MCF 10A (cell line): ENCODE results near the gene ZNF761. TPM values are rescaled to one million over a fixed set of nuclear protein-coding genes. Genes with fewer than 3 reads are reported as not detected.
"Not testable (repeated sequence)": the region's sequence is repeated elsewhere in the genome, so short reads cannot be mapped to it uniquely, and the experiment has no call there.

Source experiments
- BruUV-seq: library from RNA; stranded (reverse); fragments of 400-500 nt; replicated peaks from 2 replicates; lab custom pipeline; 2021; lab: Mats Ljungman, UMichigan
- CTCF ChIA-PET: fragments of 300-600 bp; sonication (Branson Sonifier 250); formaldehyde crosslinking; extraction: SDS; loops from one replicate; lab custom pipeline; 2021; ENCODE audit warnings: antibody characterized with exemption, inconsistent platforms; lab: Yijun Ruan, JAX
- POLR2A ChIA-PET: fragments of 300-600, 350-650 bp; sonication (Branson Sonifier 250); formaldehyde crosslinking; extraction: SDS; loops from one replicate; lab custom pipeline; 2020; ENCODE audit warnings: antibody characterized with exemption, inconsistent platforms; lab: Yijun Ruan, JAX
- DNase-seq: peaks from one replicate; pipeline ENCODE4 v3.0.0-alpha.2; 2018; ENCODE audit not compliant: unreplicated experiment
- H3K27ac Mint-ChIP-seq: one replicate; pipeline ENCODE4 v1.8.0; 2022; ENCODE audit warnings: mild to moderate bottlenecking, low read depth, mixed read lengths; ENCODE audit not compliant: unreplicated experiment
- H3K27me3 Mint-ChIP-seq: one replicate; pipeline ENCODE4 v1.8.0; 2022; ENCODE audit warnings: mixed read lengths; ENCODE audit not compliant: insufficient read depth, unreplicated experiment
- H3K36me3 Mint-ChIP-seq: one replicate; pipeline ENCODE4 v1.8.0; 2022; ENCODE audit warnings: mild to moderate bottlenecking, moderate library complexity, mixed read lengths; ENCODE audit not compliant: insufficient read depth, unreplicated experiment
- H3K4me1 Mint-ChIP-seq: one replicate; pipeline ENCODE4 v1.8.0; 2022; ENCODE audit warnings: mixed read lengths; ENCODE audit not compliant: insufficient read depth, unreplicated experiment
- H3K4me3 Mint-ChIP-seq: one replicate; pipeline ENCODE4 v1.8.0; 2022; ENCODE audit warnings: mild to moderate bottlenecking, moderate library complexity, mixed read lengths; ENCODE audit not compliant: unreplicated experiment
- H3K9me3 Mint-ChIP-seq: one replicate; pipeline ENCODE4 v1.8.0; 2022; ENCODE audit warnings: mixed read lengths; ENCODE audit not compliant: unreplicated experiment
- CTCF ChIP-seq: fragments of 200-600 bp; IDR thresholded peaks from one replicate; pipeline ENCODE4 v1.8.0; 2022; ENCODE audit warnings: antibody characterized with exemption, mild to moderate bottlenecking; ENCODE audit not compliant: unreplicated experiment
- intact Hi-C: fragments of 100-400 bp; cut with micrococcal nuclease; formaldehyde crosslinking; loops from 2 replicates; pipeline ENCODE4 v1.14.1; 2022
- total RNA-seq: library from RNA; stranded (reverse); gene quantifications from 2 replicates; pipeline ENCODE4 v1.2.3, GENCODE V29; 2022

Gene ZNF761
- total RNA-seq, 1 experiment from 2014 or later, result 9.1 TPM

GRCh38 chr19:53396525-53396868, 35.3 kb upstream of the ZNF761 start:
- peak overlapping the region; percentile 79 for H3K4me3 Mint-ChIP-seq
- POLR2A ChIA-PET, result interaction anchor here (0.6 to 2.0 kb wide), 5 partner anchors 35 to 1257 kb away, joined by 3 to 12 read pairs (median 4); partner anchors contain the start of genes ZNF616, ZNF761 and ZNF845
- H3K27ac Mint-ChIP-seq, result no peak overlapping the region
- no peaks in the 10 kb centered on the region for H3K27me3 Mint-ChIP-seq
- H3K36me3 Mint-ChIP-seq, result peaks cover 33% of the 10 kb centered on the region
- no peak for TF ChIP-seq CTCF
- intact Hi-C loops, result no loop called here
- H3K4me1 Mint-ChIP-seq, result peaks cover 9% of the 10 kb centered on the region
- H3K9me3 Mint-ChIP-seq, result peaks cover 5% of the 10 kb centered on the region
- CTCF ChIA-PET, result interaction anchor here (0.5 kb wide), 1 partner anchor 30 kb away, joined by 3 read pairs; no protein-coding TSS in a partner anchor
- no TSS peak for BruUV-seq
- no peak for DNase-seq

- BruUV-seq, H3K4me3 Mint-ChIP-seq, H3K4me1 Mint-ChIP-seq, H3K27me3 Mint-ChIP-seq, DNase-seq, CTCF ChIA-PET, intact Hi-C loops, H3K27ac Mint-ChIP-seq, H3K9me3 Mint-ChIP-seq: not testable (repeated sequence)
- H3K36me3 Mint-ChIP-seq, result peaks cover 47% of the 10 kb centered on the region
- POLR2A ChIA-PET, result interaction anchor here (0.7 kb wide), 1 partner anchor 632 kb away, joined by 3 read pairs; no protein-coding TSS in a partner anchor
Observed at GRCh38 chr19:53397918-53398317, 33.9 kb upstream of the ZNF761 start.

GRCh38 chr19:53409505-53410204, 22.1 kb upstream of the ZNF761 start:
- DNase-seq, result no peak
- ChIA-PET POLR2A (no interaction called here), CTCF (no interaction called here)
- BruUV-seq, result no TSS peak
- H3K27me3 Mint-ChIP-seq, result no peaks in the 10 kb centered on the region
- no peak overlapping the region for H3K27ac Mint-ChIP-seq
- H3K36me3 Mint-ChIP-seq, result peaks cover 47% of the 10 kb centered on the region
- intact Hi-C loops, result no loop called here
- H3K4me1 Mint-ChIP-seq, result no peaks in the 10 kb centered on the region
- peaks cover 29% of the 10 kb centered on the region for H3K9me3 Mint-ChIP-seq
- H3K4me3 Mint-ChIP-seq, result no peak overlapping the region
- no peak for TF ChIP-seq CTCF

GRCh38 chr19:53420520-53421315, 11.1 kb upstream of the ZNF761 start:
- H3K27me3 Mint-ChIP-seq, CTCF ChIA-PET, DNase-seq, H3K4me3 Mint-ChIP-seq, intact Hi-C loops, BruUV-seq, H3K36me3 Mint-ChIP-seq, H3K27ac Mint-ChIP-seq, H3K4me1 Mint-ChIP-seq: not testable (repeated sequence)
- POLR2A ChIA-PET, result interaction anchor here (1.2 kb wide), 1 partner anchor 11 kb away, joined by 3 read pairs; the partner anchor contains the start of gene ZNF761
- H3K9me3 Mint-ChIP-seq, result peaks cover 13% of the 10 kb centered on the region

- CTCF ChIA-PET, result no interaction called here
- no TSS peak for BruUV-seq
- no peak overlapping the region for H3K27ac Mint-ChIP-seq
- H3K4me1 Mint-ChIP-seq, result no peaks in the 10 kb centered on the region
- H3K27me3 Mint-ChIP-seq, result no peaks in the 10 kb centered on the region
- DNase-seq, result no peak
- POLR2A ChIA-PET, result no interaction called here
- intact Hi-C loops, result no loop called here
- no peak for TF ChIP-seq CTCF
- H3K36me3 Mint-ChIP-seq, result no peaks in the 10 kb centered on the region
- no peak overlapping the region for H3K4me3 Mint-ChIP-seq
- peaks cover 8% of the 10 kb centered on the region for H3K9me3 Mint-ChIP-seq
Observed at GRCh38 chr19:53422551-53422950, 9.2 kb upstream of the ZNF761 start.

GRCh38 chr19:53423074-53423473, 8.7 kb upstream of the ZNF761 start:
- intact Hi-C loops, DNase-seq, H3K4me3 Mint-ChIP-seq, H3K36me3 Mint-ChIP-seq, BruUV-seq, H3K4me1 Mint-ChIP-seq, POLR2A ChIA-PET, CTCF ChIA-PET, H3K9me3 Mint-ChIP-seq, H3K27me3 Mint-ChIP-seq, H3K27ac Mint-ChIP-seq: not testable (repeated sequence)
